Germinal center (tissue), 1 donor: Measurements from ENCODE around the gene TMEM250.

Experiments used
- DNase-seq: peaks from one replicate; pipeline ENCODE4 v3.0.0; 2012; ENCODE audit warnings: mixed read lengths, low spot score

TMEM250 gene

GRCh38 chr9:136093995-136094881 lies 24.4 kb downstream of the TMEM250 start:
- peak; percentile 43 for DNase-seq

GRCh38 chr9:136093346-136093986 lies 25.2 kb downstream of the TMEM250 start:
- no peak for DNase-seq

- no peak for DNase-seq
These were observed 25.9 kb downstream of the TMEM250 start for GRCh38 chr9:136092741-136093140.

- DNase-seq: no peak
These were observed 26.4 kb downstream of the TMEM250 start for GRCh38 chr9:136092353-136092650.

GRCh38 chr9:136091582-136092352 lies 26.9 kb downstream of the TMEM250 start:
- DNase-seq: no peak

- no peak for DNase-seq
These were observed 27.7 kb downstream of the TMEM250 start for GRCh38 chr9:136090768-136091581.

GRCh38 chr9:136090056-136090735 lies 28.5 kb downstream of the TMEM250 start:
- DNase-seq: no peak

GRCh38 chr9:136089697-136090045 lies 29.0 kb downstream of the TMEM250 start:
- no peak for DNase-seq

- no peak for DNase-seq
These were observed 29.6 kb downstream of the TMEM250 start for GRCh38 chr9:136088939-136089696.

- no peak for DNase-seq
These were observed 30.2 kb downstream of the TMEM250 start for GRCh38 chr9:136088481-136088938.

GRCh38 chr9:136087741-136088480 lies 30.8 kb downstream of the TMEM250 start:
- no peak for DNase-seq

GRCh38 chr9:136086951-136087740 lies 31.5 kb downstream of the TMEM250 start:
- DNase-seq: no peak

- DNase-seq: no peak
These were observed 32.3 kb downstream of the TMEM250 start for GRCh38 chr9:136086213-136086881.

GRCh38 chr9:136085815-136086212 lies 32.9 kb downstream of the TMEM250 start:
- DNase-seq: no peak

- DNase-seq: no peak
These were observed 34.4 kb downstream of the TMEM250 start for GRCh38 chr9:136084063-136084944.

GRCh38 chr9:136083558-136084062 lies 35.1 kb downstream of the TMEM250 start:
- no peak for DNase-seq
